ENCODE measurements around the gene LRRTM4.
"Not testable (repeated sequence)": the region's sequence is repeated elsewhere in the genome, so short reads cannot be mapped to it uniquely, and the experiment has no call there.

DNA sequence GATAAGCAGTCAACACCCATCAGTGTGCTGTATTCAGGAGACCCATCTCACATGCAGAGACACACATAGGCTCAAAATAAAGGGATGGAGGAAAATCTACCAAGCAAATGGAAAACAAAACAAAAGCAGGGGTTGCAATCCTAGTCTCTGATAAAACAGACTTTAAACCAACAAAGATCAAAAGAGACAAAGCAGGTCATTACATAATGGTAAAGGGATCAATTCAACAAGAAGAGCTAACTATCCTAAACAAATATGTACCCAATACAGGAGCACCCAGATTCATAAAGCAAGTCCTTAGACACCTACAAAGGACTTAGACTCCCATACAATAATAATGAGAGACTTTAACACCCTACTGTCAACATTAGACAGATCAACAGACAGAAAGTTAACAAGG is 358.2 kb downstream of the LRRTM4 start:
- TF ChIP-seq POLR2A (IDR thresholded peaks at IDR 0.05; ENCODE audit: low read depth, low read length); POU2F2 (IDR thresholded peaks at IDR 0.05; ENCODE audit: low read depth, low read length); POLR2AphosphoS5 (IDR thresholded peaks at IDR 0.05; ENCODE audit: low read depth, low read length); TAF1 (IDR thresholded peaks at IDR 0.05; ENCODE audit: low read depth, low read length); PAX5 (IDR thresholded peaks at IDR 0.05; ENCODE audit: insufficient read depth, low read length, severe bottlenecking): not testable (repeated sequence)

Measured in GM12891 (cell line).